Activated CD8-positive, alpha-beta memory T cell treated with anti-CD3 and anti-CD28 coated beads, Interleukin-2, amount 50 U/mL, for 1 hour (primary cell): ENCODE measurements around the gene DIPK1B.

Source experiments
- DNase-seq: peaks from one replicate; pipeline ENCODE4 v3.0.0-alpha.2; 2020; ENCODE audit errors: extremely low read depth

The DIPK1B gene

GRCh38 chr9:136673088-136673974 lies 39.0 kb upstream of the DIPK1B start:
- no peak for DNase-seq

GRCh38 chr9:136673975-136674785 lies 38.2 kb upstream of the DIPK1B start:
- no peak for DNase-seq

DNA sequence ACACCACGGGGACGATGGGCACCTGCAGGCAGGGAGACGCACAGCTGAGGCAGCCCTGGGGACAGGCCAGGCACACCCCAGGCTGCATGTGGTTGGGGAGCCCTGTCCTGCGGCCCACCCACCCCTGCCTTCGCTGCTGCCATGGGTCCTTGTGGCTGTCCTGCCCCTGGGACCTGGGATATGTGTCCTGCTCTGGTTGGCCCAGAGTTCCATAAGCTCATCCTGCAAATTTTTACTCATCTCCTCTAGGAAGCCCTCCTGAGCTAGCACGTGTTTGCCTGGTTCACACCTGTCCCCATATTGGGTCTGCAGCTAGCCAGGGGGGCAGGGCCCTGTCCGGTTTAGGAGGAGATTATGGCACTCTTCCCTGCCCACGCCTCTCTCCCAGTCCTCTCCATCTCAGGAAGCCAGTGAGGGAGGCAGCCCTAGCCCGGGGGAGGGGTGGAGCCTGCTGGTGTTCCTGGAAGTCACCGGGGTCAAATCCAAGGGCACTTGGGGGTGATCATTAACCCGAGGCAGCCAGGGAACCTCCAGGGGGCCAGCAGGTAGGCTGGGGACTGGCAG lies 37.5 kb upstream of the DIPK1B start:
- no peak for DNase-seq

DNA sequence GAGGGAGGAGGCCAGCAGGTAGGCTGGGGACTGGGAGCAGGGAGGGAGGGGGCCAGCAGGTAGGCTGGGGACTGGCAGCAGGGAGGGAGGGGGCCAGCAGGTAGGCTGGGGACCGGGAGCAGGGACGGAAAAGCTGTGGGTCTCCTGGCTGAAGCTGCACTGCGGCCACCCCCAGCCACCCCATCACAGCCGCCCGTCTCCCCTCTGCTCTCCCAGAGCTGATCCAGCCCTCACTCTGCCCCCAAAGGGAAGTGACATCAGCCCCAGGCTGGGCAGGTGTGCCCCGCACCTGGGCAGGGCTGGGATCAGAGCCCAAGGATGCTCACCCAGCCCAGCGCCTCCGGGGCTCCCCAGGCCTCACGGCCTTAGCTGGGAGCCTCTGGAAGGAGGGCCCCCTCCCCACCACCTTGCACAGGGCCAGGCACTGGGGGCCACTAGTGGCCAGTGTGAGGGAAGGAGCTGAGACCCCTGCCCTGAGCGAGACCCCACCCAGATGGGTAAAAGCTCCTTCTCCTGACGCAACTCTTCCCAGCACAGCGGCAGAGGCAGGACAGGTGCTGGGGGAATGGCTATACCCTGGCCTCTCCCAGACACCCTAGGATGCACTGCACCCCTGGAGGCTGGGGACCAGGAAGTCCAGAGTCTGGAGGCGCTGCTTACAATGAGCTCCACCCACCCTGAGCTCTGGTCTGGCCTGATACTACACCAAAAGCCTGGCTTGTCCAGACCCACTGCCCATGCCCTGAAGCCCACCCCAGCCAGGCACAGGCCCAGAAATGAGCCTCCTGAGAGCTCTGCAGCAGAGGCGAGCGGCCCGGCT lies 36.7 kb upstream of the DIPK1B start:
- no peak for DNase-seq

DNA sequence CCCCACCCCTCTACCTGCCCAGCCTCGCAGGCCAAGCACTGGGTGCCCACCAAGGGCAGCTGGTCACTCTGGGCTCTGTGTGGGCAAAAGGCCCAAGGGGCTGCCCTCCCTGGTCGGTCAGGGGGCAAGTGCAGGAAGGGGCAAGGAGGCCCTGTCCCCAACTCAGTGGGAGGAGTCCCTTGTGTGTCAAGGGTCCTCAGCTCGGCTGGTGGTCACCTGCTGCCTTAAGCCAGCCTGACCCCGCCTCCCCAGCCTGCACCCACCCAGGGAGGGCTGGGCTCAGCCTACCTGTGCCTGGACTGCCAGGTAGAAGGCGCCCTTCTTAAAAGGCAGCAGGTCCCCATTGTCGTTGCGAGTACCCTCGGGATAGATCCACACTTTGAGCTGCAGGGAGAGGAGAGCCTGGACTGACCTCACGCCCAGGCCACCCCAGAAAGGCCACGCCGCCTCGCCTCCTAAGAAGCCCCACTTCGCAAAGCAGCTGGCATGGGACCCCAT lies 36.0 kb upstream of the DIPK1B start:
- DNase-seq = no peak

GRCh38 chr9:136676920-136677686 lies 35.3 kb upstream of the DIPK1B start:
- DNase-seq = no peak

DNA sequence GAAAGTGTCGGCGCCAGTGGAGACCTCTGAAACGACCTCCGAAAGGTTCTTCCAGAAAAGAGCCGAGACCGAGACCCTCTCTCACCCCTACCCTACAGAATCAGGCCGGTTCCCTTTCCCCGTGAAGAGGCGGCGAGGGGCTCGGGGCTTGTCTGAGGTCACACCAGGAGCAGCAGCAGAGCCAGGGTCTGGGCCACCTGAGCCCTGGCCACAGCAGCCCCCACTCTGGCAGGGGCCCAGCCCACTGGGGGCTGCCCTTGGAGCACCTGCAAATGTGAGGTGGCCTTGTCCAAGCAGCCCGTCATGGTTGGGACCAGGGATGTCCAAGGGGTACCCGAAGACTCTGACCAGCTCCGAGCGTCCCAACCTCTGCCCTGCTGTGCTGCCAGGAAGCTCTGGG lies 34.3 kb upstream of the DIPK1B start:
- DNase-seq = no peak

- DNase-seq = no peak
These were observed 33.7 kb upstream of the DIPK1B start for GRCh38 chr9:136678624-136679023.

- no peak for DNase-seq
These were observed 32.9 kb upstream of the DIPK1B start for GRCh38 chr9:136679431-136679941.

DNA sequence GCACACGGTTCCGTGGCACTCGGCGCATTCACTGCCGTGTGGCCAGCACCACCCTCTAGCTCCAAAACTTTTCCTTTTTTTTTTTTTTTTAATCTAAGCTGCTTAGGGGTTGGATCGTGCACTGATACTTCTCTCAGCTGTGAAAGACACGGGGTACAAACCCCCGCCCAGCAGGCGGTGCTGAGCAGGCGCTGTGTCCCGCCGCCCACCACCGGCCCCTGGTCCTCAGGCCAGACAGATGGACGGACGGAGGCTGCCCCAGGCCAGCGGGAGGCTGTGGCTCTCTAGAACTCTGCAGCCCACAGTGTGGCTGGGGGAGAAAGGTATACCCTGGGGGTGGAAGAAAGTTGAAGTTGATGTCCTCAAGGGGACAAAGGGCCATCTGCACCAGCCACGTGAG lies 31.3 kb upstream of the DIPK1B start:
- DNase-seq = no peak

GRCh38 chr9:136681945-136682699 lies 30.2 kb upstream of the DIPK1B start:
- DNase-seq = no peak

GRCh38 chr9:136682710-136683109 lies 29.7 kb upstream of the DIPK1B start:
- DNase-seq = no peak

DNA sequence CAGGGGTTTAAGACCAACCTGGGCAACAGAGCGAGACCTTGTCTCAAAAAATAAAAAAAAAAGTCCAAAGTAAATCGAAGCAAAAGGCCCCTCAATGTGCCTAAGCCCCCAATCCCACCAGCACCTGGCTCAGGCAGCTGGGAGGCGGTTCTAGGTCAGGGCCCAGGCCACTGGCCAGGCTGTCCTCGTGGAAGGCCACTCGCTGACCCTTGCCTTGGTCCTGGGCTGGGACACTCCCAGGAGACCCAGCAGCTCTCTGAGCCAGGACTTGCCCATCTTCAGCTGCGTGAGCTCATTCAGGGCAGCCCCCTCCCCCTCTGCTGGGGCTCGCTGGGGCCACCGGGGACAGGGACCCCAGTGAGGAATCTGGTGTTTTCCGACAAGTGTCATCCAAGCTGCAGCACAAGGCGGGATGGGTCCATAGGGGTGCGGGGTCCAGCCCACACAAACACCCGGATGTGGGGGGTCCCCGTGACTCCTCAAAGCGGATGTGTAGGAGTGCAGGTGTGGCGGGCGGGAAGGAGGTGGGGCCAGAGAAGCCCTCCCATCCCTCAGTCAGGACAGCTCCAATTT lies 29.1 kb upstream of the DIPK1B start:
- DNase-seq = no peak

DNA sequence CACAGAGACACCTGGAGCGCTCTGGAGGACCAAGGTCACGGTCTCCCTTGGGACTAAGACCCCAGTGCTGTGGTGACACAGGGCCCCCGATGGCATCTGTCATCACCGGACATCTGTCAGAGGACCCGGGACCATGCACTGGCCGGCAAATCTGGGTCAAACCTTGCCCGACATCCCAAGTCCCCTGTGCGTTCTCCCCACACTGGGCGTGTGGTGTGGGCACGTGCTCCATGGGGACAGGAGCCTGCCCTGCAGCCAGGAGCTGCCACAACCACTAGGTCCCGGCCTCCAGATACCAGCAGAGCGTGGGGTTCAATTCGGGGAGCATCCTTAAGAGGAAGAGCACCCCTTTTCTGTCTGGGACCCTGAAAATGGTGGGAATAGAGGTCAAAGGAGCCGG lies 28.6 kb upstream of the DIPK1B start:
- DNase-seq = no peak

DNA sequence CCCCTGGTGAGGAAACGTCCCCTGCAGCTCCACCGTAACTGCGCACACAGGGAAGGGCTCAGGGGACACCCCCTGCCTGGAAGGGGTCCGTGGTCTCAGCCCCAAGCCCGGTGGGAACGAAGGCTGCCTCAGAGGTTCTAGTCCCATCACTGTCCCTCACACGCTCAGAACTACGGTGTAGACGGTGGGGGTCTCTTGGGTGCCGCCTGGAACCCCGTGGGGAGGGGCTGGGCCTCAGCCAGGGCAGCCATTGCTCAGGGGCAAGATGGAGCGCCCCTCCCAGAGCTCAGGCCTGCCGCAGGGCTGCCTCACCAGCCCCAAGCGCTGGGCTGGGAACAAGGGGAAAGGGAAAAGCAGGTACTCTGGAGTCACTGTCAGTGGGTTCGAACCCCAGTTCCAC lies 28.0 kb upstream of the DIPK1B start:
- DNase-seq = no peak

GRCh38 chr9:136684799-136685198 lies 27.6 kb upstream of the DIPK1B start:
- no peak for DNase-seq

DNA sequence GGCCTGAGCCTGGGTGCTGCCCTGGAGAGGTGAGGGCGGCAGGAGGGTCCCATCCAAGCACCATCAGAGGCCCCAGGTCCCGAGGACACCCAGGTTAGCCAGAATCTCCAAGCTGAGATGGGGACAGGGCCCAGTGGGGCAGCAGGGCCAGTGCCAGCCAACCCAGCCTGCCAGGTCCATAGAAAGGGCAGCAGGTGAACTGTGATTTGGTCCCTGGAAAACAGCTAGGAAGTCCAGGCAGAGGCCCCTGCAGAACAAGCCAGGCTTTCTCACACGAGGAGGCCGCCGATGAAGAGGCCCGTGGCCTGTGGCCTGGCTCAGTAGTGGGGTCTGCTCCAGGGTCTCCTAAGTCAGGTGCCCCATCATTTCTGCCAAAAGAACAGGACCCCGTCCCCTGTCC lies 27.2 kb upstream of the DIPK1B start:
- DNase-seq = no peak

DNA sequence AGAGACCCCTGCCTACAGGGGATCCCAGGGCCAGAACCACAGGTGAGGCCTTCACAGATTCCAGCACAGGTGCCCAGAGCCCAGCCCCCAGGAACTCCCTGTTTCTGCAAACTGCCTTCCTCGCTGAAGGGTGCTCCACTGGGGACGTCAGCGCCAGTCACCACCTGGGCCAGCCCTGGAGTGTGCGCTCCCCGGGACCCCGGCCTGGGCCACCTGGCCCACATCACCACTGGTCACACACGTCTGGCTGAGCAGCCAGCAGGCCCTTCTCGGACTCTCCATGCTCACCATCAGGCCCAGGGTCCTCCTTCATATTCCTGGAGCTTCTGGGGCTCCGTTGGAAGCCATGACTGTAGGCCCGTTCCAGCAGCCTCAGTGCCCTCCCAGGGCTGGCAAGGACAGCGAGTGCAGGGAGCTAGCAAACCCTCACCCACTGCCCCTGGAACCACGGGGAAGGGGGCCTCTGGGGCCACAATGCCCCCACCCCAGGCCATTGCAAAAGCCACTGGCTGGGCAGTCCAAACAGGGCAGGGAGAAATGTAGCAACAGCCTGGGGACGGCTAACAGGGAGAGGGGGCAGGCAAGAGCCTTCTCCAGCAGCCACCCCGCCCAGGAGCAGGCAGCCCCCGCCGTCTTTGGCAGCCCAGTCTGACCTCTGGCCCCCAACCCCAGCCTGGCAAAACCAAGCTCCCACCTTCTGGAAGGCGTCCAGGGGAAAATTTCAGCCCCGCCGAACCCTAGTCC lies 26.4 kb upstream of the DIPK1B start:
- no peak for DNase-seq

DNA sequence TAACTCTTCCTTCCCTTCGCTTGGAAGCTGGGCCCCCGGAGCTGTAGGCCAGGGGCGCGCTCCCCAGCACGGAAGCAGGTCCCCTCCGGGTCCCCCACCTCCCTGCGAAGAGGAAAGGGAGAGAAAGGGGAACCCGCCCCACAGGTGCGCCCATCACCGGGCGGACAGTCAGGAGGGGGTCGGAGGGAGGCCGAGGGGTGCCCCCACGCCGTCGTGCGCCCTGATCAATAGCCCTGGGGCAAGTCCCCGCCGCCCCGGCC lies 25.9 kb upstream of the DIPK1B start:
- DNase-seq = no peak
